Lower leg skin (tissue), 4 donors: ENCODE results near the gene NAXD. TPM values are rescaled to one million over a fixed set of nuclear protein-coding genes. Genes with fewer than 3 reads are reported as not detected.
"Not testable (repeated sequence)": the region's sequence is repeated elsewhere in the genome, so short reads cannot be mapped to it uniquely, and the experiment has no call there.

Experiments used
- DNase-seq, 2 donors: peaks; one replicate each; pipeline ENCODE4 v3.0.0-alpha.2; 2019; ENCODE audit warnings: low spot score in 2 of 2
- H3K4me3 ChIP-seq: fragments of 200-600 bp; sonication (generic); 2 replicates; pipeline ENCODE4 v1.5.1; 2017; ENCODE audit warnings: mild to moderate bottlenecking, low read depth; ENCODE audit not compliant: poor library complexity, severe bottlenecking
- POLR2A ChIP-seq, 2 donors: fragments of 450-650 bp; IDR thresholded peaks; one replicate each; pipeline ENCODE4 v1.6.1; 2016 to 2017; ENCODE audit warnings: antibody characterized with exemption in 2 of 2, mild to moderate bottlenecking in 1 of 2, moderate library complexity in 1 of 2
- WGBS, 2 donors: methylation state at CpG; one replicate each; pipeline ENCODE4 v1.1.5; 2018; 5-methylcytosine and 5-hydroxymethylcytosine counted together
- intact Hi-C: fragments of 100-400 bp; cut with DNase I; formaldehyde crosslinking; loops from one replicate; pipeline ENCODE4 v1.15.0; 2023; ENCODE audit warnings: low total_unique reads
- total RNA-seq, 4 donors: library from RNA; depleted of rRNA; stranded (reverse); fragments of >200 nt; gene quantifications; one replicate each; pipeline ENCODE4 v1.1.0, GENCODE V29; 2016
- TF ChIP-seq, protein P1 (sequence below), 3 donors: fragments of 450-650 bp; IDR thresholded peaks; one replicate each; pipeline ENCODE4 v1.5.1; 2016; ENCODE audit warnings: antibody characterized with exemption in 3 of 3, mild to moderate bottlenecking in 3 of 3, moderate library complexity in 2 of 3

Gene NAXD
- total RNA-seq, 4 donors from 2014 or later: 32.7 to 34.5 (median 33.6) TPM

DNA sequence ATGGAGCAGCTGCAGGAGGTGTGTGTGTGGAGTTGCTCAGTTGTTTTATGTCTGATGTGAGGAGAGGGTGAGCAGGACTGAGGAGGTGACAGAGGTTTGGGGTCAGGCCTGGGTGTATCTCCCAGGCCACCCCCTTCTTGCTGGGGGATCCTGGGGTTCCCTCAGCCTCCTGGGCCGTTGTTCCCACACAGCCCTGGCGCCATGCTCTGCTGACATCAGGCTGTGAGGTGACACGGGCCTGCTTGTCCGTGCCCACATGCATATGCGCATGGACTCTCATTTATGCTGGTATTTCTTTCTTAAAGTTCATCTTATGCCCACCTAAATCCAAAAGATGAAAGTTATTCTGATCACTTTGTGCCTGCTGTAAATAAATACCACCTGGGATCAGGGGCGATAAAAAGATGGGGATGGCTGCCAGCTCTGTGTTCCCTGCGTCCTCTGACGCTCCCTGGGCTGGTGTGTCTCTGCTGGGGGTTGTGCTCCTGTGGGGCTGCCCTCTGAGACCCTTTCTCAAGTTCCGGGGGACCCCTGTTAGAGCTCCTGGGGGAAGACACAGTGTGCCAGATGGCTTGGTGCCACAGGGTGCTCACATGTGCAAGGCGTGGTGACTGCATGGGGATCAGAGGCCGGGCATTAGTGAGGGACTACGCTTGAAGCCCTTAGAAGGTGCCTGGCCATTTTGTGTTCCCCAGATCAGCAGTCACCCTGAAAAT lies 12.6 kb downstream of the NAXD start:
- TF ChIP-seq, protein P1, sequence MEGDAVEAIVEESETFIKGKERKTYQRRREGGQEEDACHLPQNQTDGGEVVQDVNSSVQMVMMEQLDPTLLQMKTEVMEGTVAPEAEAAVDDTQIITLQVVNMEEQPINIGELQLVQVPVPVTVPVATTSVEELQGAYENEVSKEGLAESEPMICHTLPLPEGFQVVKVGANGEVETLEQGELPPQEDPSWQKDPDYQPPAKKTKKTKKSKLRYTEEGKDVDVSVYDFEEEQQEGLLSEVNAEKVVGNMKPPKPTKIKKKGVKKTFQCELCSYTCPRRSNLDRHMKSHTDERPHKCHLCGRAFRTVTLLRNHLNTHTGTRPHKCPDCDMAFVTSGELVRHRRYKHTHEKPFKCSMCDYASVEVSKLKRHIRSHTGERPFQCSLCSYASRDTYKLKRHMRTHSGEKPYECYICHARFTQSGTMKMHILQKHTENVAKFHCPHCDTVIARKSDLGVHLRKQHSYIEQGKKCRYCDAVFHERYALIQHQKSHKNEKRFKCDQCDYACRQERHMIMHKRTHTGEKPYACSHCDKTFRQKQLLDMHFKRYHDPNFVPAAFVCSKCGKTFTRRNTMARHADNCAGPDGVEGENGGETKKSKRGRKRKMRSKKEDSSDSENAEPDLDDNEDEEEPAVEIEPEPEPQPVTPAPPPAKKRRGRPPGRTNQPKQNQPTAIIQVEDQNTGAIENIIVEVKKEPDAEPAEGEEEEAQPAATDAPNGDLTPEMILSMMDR (IDR thresholded peaks at IDR 0.05): no peak
- no peak for TF ChIP-seq POLR2A (IDR thresholded peaks at IDR 0.05)
- WGBS, 2 donors: 83 to 88% methylated on average over 10 to 12 of the region's 12 CpGs
- DNase-seq: no peak
- H3K4me3 ChIP-seq: no peak overlapping the region
- intact Hi-C loops: no loop called here

DNA sequence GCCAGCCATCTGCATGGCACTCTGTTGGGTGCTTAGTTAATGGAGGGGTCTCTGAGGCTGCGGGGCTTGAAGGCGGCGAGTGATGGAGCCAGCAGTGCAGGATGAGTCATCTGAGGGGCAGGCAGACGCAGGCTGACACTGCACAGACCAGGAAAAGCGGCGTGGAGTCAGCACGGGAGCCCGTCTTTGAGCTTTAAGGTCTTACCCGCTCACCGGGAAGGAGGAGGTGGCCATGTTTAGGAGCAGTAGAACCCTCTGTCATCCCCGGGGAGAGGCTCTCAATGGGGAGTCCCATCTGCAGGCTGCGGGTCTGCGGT lies 13.1 kb downstream of the NAXD start:
- intact Hi-C loops: no loop called here
- DNase-seq: no peak
- no peak overlapping the region for H3K4me3 ChIP-seq
- WGBS, 2 donors: 84 to 89% methylated on average over 13 of the region's 13 CpGs
- no peak for TF ChIP-seq POLR2A (IDR thresholded peaks at IDR 0.05)
- TF ChIP-seq, protein P1 (IDR thresholded peaks at IDR 0.05): no peak

DNA sequence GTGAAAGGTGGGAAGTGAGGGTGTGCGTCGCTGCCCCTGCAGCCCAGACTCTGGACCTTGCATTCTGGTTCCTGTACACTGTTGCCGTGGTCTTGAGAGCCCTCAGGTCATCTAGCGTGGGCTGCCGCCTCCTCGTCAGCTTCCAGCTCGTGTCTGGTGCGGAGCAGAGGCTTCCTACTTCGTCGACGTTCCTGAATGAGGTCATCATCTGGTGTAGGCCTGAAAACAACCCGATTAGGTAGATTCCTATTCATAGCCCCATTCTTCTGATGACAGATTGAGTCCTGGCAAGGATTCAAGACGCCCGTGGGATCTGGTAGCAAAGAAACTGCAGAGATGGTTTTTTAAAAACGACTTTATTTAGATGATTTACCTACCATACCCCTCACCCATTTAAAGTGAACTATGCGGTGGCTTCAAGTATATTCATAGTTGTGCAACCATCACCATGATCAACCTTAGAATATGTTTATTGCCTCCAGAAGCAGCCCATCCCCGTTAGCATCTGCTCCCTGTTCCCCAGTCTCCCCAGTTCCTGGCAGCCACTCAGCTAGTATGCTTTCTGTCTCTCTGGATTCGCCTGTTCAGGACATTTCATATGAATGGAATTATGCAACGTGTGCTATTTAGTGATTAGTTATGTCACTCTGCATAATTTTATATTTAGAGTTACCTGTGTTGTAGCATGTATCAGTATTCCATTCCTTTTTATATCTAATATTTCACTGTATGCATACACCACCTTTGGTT lies 13.8 kb downstream of the NAXD start:
- intact Hi-C loops: no loop called here
- TF ChIP-seq, protein P1 (IDR thresholded peaks at IDR 0.05): no peak
- TF ChIP-seq POLR2A (IDR thresholded peaks at IDR 0.05): no peak
- 74 to 75% methylated on average over 19 of the region's 19 CpGs for WGBS, 2 donors
- DNase-seq: no peak
- no peak overlapping the region for H3K4me3 ChIP-seq

DNA sequence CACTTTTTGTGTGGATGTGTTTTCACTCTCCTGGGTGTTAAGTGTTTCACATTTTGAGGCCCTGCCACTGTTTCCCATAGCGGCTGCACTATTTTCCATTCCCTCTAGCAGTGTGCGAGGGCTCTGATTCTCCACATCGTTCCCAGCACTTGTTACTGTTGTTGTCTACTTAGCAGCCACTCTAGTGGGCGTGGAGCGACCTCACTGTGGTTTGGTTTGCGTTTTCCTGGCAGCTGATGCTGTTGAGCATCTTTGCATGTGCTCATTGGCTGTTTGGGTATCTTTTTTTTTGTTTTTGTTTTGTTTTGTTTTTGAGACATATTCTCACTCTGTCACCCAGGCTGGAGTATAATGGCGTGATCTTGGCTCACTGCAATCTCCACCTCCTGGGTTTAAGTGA lies 14.4 kb downstream of the NAXD start:
- TF ChIP-seq POLR2A (IDR thresholded peaks at IDR 0.05): no peak
- TF ChIP-seq, protein P1 (IDR thresholded peaks at IDR 0.05): no peak
- DNase-seq: no peak
- 80 to 84% methylated on average over 7 of the region's 7 CpGs for WGBS, 2 donors
- H3K4me3 ChIP-seq: no peak overlapping the region
- intact Hi-C loops: no loop called here

DNA sequence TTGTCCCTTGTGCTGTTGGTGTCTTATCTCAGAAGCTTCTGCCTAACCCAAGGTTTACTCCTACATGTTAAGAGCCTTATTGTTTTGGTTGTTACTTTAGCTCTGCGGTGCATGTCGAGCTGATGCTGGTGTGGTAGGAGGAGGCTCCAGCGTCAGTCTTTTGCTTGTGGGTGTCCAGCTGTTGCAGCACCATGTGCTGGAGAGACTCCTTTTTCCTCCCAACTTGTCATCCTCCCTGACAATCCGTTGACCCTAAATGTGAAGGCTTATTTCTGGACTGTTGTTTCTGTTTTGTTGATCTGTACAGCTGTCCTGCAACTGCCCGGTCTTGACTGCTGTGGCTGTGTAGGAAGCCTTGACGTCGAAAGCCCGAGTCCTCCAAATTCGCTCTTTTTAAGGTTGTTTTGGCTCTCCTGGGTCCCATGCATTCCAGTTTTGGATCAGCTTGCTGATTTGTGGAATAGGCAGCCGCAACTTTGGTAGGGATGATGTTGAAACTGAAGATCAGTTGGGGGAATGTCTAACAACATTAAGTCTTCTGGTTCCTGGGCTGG lies 15.3 kb downstream of the NAXD start:
- no peak for DNase-seq
- H3K4me3 ChIP-seq: no peak overlapping the region
- no peak for TF ChIP-seq POLR2A (IDR thresholded peaks at IDR 0.05)
- TF ChIP-seq, protein P1 (IDR thresholded peaks at IDR 0.05): no peak
- 88 to 89% methylated on average over 10 of the region's 10 CpGs for WGBS, 2 donors
- intact Hi-C loops: no loop called here

DNA sequence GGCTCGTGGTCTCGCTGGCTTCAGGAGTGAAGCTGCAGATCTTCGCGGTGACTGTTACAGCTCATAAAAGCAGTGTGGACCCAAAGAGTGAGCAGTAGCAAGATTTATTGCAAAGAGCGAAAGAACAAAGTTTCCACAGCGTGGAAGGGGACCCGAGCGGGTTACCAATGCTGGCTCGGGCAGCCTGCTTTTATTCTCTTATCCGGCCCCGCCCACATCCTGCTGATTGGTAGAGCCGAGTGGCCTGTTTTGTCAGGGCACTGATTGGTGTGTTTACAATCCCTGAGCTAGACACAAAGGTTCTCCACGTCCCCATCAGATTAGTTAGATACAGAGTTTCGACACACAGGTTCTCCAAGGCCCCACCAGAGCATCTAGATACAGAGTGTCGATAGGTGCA lies 16.9 kb downstream of the NAXD start:
- WGBS, 2 donors: 92 to 95% methylated on average over 15 of the region's 15 CpGs
- intact Hi-C loops, H3K4me3 ChIP-seq: not testable (repeated sequence)
- DNase-seq: peak in 1 of 2 donors; percentile 36
